ENCODE data around the gene FCN3.

- no peak for TF ChIP-seq POLR2AphosphoS5 (IDR thresholded peaks at IDR 0.05; ENCODE audit: borderline replicate concordance, low read depth, low read length)
- no peak for TF ChIP-seq EZH2 (IDR thresholded peaks at IDR 0.05)
Observed at GRCh38 chr1:27356619-27357280, 17.9 kb downstream of the FCN3 start.

Data from SK-N-MC (cell line).